AG10803 (cell line): ENCODE measurements around the gene GPR146.

Experiments used
- DNase-seq: peaks from one replicate; pipeline ENCODE4 v3.0.0; 2010; ENCODE audit warnings: low read depth
- H3K4me3 ChIP-seq: 2 replicates; pipeline ENCODE4 v1.5.1; 2011; ENCODE audit warnings: mild to moderate bottlenecking, low read length, control low read depth
- TF ChIP-seq, protein P1 (sequence below): conservative IDR thresholded peaks from 2 replicates; pipeline ENCODE4 v1.5.1; 2011; ENCODE audit warnings: mild to moderate bottlenecking, low read length, control low read depth, inconsistent platforms

GPR146 gene

DNA sequence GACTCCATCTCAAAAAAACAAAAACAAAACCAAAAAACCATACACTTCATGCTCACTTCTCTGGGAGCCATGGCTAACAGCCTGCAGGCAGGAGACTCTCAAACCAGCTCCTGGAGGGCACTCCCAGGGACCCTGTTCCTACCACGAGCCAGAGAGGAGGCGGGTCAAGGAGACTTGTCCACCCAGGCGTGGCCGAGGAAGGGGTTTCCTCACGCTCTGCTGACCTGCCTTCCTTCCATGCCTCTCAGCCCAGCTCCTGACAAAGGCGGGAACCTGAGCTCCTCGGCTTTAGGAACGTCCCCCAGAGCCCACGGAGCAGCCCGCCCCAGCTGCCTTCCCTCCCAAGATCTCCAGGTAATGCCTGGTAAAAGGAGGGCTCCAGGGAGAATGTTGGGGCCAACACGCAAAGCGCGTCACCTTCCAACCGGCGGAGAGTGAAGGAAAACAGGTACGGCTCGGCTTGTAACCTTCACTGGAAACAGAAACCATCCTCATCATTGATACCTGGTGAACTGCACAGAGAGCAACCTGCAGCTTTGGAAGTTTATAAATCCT lies 9.5 kb downstream of the GPR146 start:
- DNase-seq: no peak
- TF ChIP-seq, protein P1, sequence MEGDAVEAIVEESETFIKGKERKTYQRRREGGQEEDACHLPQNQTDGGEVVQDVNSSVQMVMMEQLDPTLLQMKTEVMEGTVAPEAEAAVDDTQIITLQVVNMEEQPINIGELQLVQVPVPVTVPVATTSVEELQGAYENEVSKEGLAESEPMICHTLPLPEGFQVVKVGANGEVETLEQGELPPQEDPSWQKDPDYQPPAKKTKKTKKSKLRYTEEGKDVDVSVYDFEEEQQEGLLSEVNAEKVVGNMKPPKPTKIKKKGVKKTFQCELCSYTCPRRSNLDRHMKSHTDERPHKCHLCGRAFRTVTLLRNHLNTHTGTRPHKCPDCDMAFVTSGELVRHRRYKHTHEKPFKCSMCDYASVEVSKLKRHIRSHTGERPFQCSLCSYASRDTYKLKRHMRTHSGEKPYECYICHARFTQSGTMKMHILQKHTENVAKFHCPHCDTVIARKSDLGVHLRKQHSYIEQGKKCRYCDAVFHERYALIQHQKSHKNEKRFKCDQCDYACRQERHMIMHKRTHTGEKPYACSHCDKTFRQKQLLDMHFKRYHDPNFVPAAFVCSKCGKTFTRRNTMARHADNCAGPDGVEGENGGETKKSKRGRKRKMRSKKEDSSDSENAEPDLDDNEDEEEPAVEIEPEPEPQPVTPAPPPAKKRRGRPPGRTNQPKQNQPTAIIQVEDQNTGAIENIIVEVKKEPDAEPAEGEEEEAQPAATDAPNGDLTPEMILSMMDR: no peak
- H3K4me3 ChIP-seq: no peak overlapping the region

DNA sequence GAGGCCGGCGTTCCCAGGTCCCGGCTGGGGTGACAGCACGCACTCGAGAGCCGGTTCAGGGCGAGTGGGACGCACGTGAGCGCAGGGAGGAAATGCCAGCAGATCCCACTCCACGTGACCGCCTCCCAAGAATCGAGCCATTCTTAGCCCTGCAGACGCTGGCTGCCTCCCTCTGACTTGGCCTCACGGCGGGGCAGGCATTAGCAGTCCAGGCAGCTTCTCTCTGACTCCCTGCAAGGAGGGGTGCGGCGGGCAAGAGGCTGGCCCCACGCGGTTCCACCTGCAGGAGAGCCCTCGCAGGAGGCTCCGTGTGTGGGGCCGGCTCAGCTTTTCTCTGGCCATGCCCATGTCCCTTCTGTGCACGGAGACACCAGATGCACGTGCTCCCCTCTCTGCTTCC lies 10.1 kb downstream of the GPR146 start:
- no peak for DNase-seq
- no peak overlapping the region for H3K4me3 ChIP-seq
- TF ChIP-seq, protein P1: no peak

- TF ChIP-seq, protein P1: no peak
- no peak for DNase-seq
- H3K4me3 ChIP-seq: no peak overlapping the region
Observed at GRCh38 chr7:1054861-1055450, 10.6 kb downstream of the GPR146 start.

GRCh38 chr7:1055491-1055955 lies 11.2 kb downstream of the GPR146 start:
- TF ChIP-seq, protein P1: no peak
- no peak for DNase-seq
- H3K4me3 ChIP-seq: no peak overlapping the region

DNA sequence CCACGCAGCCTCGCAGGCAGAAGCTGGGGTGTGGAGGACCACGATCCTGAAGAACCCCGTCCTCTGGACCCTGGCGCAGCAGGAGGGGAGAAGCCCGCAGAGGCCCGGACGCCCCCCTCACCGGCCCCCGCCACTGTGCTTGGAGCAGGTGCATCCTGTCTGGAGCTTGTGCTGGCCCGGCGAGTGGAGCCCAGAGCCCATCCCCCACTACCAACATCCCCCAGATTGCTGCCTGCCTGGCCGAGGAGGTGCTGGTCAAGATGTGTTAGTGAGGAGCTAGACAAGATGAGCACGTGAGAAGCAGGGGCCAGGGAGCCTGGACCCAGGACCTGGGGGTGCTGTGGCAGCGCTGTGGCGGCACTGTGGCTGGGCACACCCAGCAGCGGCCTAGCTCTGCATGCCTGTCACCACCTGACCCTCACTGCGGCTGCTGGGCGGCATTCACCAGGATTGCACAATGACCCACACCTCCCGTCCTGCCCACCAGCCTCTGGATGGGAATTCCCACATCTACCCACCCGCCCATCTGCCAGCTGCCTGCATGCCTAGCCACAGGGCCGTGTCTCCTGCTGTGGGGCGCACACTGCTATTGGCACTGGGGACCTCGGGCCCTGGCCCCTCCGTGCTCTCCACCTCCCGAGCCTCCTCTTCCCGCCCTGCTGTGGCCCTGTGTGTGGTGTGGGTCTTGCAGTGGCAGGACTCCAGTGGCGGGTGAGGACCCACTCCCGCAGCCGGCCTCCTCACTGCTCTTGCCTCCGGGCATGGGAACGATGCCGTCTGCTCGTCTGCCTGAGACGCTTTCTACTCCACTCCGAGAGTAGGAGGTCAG lies 11.8 kb downstream of the GPR146 start:
- H3K4me3 ChIP-seq: no peak overlapping the region
- no peak for DNase-seq
- TF ChIP-seq, protein P1: no peak

DNA sequence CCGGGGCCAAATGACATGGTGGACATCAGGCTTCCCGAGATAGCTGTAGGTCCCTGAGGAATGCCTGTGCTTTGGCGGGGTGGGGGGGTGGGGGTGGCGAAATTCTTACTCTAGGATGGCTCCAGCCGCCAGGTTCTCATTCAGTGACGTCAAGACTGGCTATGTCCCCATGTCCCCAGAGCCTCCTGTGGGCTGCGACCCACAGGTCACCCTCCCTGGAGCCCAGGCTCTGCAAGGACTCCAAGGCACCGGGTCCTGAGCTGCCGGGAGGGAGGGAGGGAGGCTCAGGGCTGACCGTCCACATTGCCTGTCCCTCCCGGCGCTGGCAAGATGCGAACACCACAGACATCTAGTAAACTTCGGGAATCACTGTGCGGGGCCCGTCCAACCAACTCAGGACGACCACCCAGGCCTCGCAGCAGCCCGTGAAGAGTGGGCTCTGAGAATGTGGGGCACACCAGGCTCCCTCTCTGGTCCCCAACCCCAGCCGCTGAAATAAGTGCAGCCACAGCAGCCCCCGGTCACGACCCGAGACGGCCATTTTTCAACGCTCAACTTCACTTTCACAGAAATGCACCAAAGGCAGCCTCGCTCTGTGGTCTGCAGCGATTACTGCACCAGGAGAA lies 12.6 kb downstream of the GPR146 start:
- TF ChIP-seq, protein P1: no peak
- DNase-seq: no peak
- H3K4me3 ChIP-seq: no peak overlapping the region
